ENCODE results near the gene GRIN3B. TPM values are rescaled to one million over a fixed set of nuclear protein-coding genes. Genes with fewer than 3 reads are reported as not detected.

Gene GRIN3B
- total and polyA plus RNA-seq, 9 of the 15 experiments (the other 6 are each of a cell fraction or from before 2014, with no cell fraction given), result 0.06 to 0.95 (median 0.19) TPM; not detected in 6

DNA sequence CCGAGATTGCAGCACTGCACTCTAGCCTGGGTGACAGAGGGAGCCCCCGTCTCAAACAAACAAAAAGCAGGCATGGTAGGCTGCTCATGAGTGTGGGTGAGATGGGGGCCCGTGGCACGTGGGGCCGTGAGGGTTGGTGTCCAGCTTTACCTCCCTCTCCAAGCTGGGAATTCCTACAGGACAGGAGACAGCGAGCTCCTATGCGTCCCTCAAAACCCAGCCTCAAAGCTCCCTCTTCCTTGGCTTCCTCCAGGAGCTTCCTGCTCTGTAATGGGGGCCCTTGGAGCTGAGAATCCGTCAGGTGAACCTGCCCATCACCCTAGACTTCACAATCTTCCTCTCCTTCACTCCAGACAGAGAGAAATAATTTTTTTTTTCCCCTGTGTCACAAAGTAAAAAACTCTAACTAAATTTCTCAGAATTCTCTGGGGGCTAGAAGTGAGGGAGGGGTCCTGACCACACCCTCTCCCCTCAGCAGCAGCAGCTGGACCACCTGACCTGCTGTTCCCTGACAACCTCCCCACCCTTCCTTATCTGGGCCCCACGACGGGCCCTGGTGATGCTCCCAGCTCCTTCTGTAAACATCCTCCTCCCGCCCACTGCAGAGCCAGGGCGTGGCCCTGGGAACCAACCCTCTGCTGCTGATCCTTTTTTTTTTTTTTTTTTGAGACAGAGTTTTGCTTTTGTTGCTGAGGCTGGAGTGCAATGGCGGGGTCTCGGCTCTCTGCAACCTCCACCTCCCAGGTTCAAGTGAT lies 38.2 kb upstream of the GRIN3B start (continued):
- peak; percentile 99 for TF ChIP-seq CTBP1 (IDR thresholded peaks at IDR 0.05; ENCODE audit: borderline replicate concordance)
- TF ChIP-seq, protein P1, sequence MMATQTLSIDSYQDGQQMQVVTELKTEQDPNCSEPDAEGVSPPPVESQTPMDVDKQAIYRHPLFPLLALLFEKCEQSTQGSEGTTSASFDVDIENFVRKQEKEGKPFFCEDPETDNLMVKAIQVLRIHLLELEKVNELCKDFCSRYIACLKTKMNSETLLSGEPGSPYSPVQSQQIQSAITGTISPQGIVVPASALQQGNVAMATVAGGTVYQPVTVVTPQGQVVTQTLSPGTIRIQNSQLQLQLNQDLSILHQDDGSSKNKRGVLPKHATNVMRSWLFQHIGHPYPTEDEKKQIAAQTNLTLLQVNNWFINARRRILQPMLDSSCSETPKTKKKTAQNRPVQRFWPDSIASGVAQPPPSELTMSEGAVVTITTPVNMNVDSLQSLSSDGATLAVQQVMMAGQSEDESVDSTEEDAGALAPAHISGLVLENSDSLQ (IDR thresholded peaks at IDR 0.05), result peak; percentile 42
- TF ChIP-seq CBFA2T2 (conservative IDR thresholded peaks at IDR 0.05), result peak; percentile 81
- peak; percentile 45; the same call in 1 of the 2 replicates for TF ChIP-seq LEF1 (IDR thresholded peaks at IDR 0.05)
- peak; percentile 43; the same call in 1 of the 2 replicates for TF ChIP-seq SOX6 (IDR thresholded peaks at IDR 0.05)
- no peak for TF ChIP-seq MAX (CRISPR knock-in tag; IDR thresholded peaks at IDR 0.05)
- TF ChIP-seq ZEB2 (IDR thresholded peaks at IDR 0.05), result peak; percentile 55; the same call in 1 of the 2 replicates
- peak; percentile 64 for TF ChIP-seq TEAD4 (IDR thresholded peaks at IDR 0.05; ENCODE audit: low read length)
- TF ChIP-seq TEAD4 (CRISPR knock-in tag; IDR thresholded peaks at IDR 0.05; ENCODE audit: borderline replicate concordance), result no peak
- TF ChIP-seq, protein P2, sequence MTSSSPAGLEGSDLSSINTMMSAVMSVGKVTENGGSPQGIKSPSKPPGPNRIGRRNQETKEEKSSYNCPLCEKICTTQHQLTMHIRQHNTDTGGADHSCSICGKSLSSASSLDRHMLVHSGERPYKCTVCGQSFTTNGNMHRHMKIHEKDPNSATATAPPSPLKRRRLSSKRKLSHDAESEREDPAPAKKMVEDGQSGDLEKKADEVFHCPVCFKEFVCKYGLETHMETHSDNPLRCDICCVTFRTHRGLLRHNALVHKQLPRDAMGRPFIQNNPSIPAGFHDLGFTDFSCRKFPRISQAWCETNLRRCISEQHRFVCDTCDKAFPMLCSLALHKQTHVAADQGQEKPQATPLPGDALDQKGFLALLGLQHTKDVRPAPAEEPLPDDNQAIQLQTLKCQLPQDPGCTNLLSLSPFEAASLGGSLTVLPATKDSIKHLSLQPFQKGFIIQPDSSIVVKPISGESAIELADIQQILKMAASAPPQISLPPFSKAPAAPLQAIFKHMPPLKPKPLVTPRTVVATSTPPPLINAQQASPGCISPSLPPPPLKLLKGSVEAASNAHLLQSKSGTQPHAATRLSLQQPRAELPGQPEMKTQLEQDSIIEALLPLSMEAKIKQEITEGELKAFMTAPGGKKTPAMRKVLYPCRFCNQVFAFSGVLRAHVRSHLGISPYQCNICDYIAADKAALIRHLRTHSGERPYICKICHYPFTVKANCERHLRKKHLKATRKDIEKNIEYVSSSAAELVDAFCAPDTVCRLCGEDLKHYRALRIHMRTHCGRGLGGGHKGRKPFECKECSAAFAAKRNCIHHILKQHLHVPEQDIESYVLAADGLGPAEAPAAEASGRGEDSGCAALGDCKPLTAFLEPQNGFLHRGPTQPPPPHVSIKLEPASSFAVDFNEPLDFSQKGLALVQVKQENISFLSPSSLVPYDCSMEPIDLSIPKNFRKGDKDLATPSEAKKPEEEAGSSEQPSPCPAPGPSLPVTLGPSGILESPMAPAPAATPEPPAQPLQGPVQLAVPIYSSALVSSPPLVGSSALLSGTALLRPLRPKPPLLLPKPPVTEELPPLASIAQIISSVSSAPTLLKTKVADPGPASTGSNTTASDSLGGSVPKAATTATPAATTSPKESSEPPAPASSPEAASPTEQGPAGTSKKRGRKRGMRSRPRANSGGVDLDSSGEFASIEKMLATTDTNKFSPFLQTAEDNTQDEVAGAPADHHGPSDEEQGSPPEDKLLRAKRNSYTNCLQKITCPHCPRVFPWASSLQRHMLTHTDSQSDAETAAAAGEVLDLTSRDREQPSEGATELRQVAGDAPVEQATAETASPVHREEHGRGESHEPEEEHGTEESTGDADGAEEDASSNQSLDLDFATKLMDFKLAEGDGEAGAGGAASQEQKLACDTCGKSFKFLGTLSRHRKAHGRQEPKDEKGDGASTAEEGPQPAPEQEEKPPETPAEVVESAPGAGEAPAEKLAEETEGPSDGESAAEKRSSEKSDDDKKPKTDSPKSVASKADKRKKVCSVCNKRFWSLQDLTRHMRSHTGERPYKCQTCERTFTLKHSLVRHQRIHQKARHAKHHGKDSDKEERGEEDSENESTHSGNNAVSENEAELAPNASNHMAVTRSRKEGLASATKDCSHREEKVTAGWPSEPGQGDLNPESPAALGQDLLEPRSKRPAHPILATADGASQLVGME (CRISPR knock-in tag; IDR thresholded peaks at IDR 0.05), result no peak
- no peak for TF ChIP-seq PRDM10 (IDR thresholded peaks at IDR 0.05; ENCODE audit: partially characterized antibody)
- no peak for TF ChIP-seq KLF10 (CRISPR knock-in tag; IDR thresholded peaks at IDR 0.05)
- TF ChIP-seq RBBP5 (IDR thresholded peaks at IDR 0.05; ENCODE audit: borderline replicate concordance, insufficient read depth, low read length, poor library complexity, severe bottlenecking), result no peak
- TF ChIP-seq TRIM24 (IDR thresholded peaks at IDR 0.05), result peak in 1 of 2 experiments; percentile 54; a peak in 2 of 4 replicates
- TF ChIP-seq ATF1 (CRISPR knock-in tag; IDR thresholded peaks at IDR 0.05), result no peak
- TF ChIP-seq ATF1 (tag; IDR thresholded peaks at IDR 0.05), result peak; percentile 65

Measured in K562 (cell line).